Suppressor macrophage treated with lipopolysaccharide for 1 hour (primary cell): Measurements from ENCODE around the gene ANKRD13B.
A peak's percentile ranks its signal among the peaks of the same experiment; 100 is the strongest.

Experiments used
- DNase-seq, 3 donors: peaks; one replicate each; pipeline ENCODE4 v3.0.0-alpha.2; 2020 to 2022

Gene ANKRD13B

DNA sequence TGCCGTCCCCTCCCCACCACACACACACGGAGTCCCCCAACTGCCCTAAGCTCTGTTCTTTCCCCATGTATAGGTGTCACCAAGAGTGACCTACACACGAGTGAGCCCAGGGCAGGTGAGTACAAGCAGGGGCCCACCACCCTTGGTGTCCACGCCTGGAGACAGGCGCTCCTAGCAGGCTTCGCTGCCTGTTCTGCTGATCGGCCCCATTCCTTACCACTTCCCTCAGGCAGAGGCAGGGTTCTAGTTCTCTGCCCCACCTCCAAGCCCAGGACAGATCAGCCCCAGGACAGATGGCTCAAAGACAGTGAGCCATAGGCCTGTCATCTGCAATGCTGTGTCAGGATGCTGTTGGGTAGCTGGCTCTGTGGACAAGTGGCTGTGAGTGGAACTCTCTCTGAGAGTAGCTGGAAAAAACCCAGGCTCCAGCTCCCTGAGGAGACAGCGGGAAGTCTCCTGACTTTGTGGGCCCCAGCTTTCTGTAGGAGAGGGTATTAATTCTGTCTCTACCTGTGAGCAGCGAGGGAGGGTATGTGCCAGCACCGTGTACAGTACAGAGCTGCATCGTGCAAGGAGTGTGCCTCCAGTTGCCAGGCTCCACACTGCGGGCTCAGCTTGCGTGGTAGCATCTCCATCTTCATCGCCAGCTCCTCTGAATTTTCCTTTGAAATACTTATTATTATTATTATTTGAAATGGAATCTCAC is 23.5 kb upstream of the ANKRD13B start:
- DNase-seq, result peak; percentile 33 to 52 (median 41)

DNA sequence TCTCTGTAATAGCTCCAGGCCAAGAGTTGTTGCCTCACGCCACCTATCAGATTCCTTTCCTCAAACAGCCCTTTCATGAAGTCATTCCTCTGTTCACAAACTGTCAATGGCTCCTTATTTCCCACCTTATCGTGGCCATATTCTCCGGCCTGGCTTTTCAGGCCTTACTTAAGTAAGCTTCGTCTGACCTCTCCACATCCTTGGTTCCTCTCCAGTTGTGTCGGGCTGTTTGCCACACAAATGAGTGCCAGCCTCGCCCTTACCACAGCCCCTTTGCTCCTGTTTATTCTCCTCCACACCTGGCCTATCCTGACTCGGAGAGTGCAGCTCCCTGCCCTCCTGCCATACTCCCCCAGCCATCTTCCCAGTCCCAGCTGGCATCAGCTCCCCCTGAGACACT is 22.4 kb upstream of the ANKRD13B start:
- no peak for DNase-seq

DNA sequence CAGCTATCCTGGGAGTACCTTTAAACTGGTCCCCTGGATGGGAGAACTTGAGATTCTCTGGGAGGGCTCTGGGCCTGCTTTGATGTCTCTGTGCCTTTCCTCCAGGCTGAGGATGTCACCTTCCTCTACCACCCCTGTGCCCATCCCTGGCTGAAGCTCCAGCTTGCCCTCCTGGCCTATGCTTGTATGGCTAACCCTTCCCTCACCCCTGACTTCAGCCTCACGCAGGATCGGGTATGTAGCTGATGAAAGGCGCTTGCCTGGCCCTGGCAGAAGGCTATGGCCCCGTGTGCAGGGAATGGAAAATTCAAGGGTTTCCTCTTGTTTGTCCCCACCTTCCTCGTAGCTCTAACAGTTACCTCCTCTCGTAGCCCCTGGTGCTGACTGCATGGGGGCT is 21.4 kb upstream of the ANKRD13B start:
- no peak for DNase-seq

DNA sequence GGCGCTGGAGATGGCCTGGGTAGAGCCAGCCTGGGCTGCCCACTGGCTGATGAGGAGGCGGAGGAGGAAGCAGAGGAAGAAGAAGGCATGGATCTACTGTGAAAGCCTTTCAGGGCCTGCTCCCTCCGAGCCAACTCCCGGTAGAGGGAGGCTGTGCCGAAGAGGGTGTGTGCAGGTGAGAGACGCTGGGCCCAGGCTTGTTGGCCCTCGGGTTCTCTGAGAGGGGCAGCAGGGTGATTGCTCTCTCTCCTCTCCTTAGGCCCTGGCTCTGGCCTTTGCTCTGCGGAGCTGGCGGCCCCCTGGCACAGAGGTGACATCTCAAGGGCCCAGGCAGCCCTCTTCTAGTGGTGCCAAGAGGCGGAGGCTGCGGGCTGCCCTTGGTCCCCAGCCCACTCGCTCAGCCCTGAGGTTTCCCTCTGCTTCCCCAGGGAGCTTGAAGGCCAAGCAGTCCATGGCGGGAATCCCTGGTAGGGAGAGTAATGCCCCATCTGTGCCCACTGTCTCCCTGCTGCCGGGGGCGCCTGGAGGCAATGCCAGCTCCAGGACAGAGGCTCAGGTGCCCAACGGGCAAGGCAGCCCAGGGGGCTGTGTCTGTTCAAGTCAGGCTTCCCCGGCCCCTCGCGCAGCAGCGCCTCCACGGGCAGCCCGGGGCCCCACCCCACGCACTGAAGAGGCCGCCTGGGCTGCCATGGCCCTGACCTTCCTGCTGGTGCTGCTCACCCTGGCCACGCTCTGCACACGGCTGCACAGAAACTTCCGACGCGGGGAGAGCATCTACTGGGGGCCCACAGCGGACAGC is 20.9 kb upstream of the ANKRD13B start:
- DNase-seq, result peak in 1 of 3 donors; percentile 28

GRCh38 chr17:29572691-29573557 is 20.0 kb upstream of the ANKRD13B start:
- DNase-seq, result peak; percentile 87 to 93 (median 92)

GRCh38 chr17:29573558-29573869 is 19.4 kb upstream of the ANKRD13B start:
- no peak for DNase-seq

DNA sequence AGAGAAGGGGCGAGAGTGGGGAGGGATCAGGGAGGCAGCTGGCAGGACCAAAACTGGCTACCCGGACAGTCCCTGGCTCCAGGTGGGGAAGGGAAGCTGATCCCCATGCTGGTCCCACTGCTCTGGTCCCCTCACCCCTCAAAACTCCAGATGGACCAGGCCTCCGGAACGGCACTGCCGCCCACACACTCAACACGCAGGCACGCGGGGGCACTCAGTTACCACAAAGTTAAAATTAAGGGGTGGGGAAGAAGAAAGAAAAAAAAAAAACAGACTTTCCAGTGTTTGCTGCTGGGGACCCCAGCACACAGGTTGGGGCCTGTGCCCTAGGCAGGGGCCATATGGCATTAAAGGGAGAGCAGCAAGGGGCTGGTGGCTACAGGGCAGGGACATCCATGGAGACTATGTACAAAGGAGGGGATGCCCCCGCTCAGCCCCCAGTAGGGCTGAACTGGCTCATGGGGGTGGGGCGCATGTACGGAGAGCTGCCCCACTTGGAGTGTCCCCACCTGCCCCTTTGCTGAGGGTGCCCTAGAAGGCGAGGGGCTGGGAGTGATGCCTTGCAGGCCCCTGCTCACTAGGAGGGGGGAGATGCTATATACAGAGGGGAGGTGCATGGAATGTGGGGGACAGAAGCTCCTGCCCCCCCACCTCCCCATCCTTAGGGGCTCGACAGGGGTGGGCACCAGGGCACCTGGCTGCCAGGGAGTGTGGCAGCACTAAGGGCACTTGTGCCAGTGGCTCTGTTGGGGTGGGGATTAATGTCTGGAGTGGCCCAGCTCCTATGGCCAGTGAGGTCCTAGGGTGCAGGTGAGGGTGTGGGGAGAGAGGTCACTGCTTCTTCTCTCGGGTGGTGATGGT is 18.8 kb upstream of the ANKRD13B start:
- DNase-seq, result no peak

- no peak for DNase-seq
Measured at GRCh38 chr17:29574732-29575510, 18.0 kb upstream of the ANKRD13B start.

- DNase-seq, result no peak
Measured at GRCh38 chr17:29575511-29576213, 17.3 kb upstream of the ANKRD13B start.

DNA sequence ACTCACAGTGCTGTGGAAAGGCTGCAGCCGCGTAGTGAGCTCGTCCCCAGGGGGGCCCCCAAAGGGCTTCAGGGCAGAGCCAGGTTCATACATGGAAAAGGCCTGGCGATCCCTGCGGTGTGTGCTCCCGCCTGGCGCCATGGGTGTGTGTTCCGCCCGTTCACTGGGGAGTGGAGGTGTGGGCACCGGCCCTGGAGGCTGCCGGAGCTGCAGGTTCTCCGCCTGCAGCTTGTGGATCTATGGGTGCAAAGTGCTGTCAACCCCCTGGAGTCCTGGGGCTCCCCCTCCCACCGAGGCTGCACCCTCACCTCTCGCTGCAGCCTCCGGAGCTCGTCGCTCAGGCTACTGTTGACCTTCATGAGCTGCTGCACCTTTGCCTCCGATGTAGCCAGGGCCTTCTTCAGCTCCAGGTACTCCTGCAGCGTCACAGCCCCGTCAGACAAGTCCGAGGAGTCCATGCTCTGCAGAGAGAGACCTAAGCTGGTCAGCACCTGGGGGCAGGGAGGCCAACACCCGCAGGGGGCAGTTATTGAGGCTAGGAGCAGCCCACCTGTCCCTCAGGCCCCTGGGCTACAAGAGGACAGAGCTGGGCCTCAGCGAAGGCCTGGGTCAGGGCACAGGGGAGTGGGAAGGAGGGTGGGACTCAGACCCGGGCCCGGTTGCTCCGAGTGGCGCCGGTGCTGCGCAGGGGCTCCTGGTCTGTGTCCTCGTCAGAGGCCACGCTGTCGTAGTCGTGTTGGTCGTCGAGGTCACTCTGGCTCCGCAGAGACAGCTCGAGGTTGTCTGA is 16.5 kb upstream of the ANKRD13B start:
- DNase-seq, result no peak

DNA sequence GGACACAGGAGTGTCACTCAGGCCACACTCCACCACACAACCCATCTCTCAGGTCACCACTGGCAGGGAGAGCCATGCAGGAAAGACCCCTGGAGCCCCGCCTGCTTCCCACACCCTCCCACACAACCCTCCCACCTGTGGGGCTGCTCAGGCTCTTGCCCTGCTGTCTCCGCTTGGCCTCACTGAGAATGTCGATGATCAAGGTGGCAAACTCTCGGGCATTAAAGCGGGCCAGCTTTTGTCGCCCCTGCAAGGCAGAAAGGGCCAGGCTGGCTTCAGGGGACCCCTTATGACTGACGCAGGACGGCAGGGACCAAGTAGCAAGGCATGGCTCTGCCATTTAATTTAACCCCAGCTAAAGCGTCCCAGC is 15.9 kb upstream of the ANKRD13B start:
- DNase-seq, result no peak

- DNase-seq, result no peak
Measured at GRCh38 chr17:29577385-29578211, 15.3 kb upstream of the ANKRD13B start.

- no peak for DNase-seq
Measured at GRCh38 chr17:29578626-29579485, 14.1 kb upstream of the ANKRD13B start.

DNA sequence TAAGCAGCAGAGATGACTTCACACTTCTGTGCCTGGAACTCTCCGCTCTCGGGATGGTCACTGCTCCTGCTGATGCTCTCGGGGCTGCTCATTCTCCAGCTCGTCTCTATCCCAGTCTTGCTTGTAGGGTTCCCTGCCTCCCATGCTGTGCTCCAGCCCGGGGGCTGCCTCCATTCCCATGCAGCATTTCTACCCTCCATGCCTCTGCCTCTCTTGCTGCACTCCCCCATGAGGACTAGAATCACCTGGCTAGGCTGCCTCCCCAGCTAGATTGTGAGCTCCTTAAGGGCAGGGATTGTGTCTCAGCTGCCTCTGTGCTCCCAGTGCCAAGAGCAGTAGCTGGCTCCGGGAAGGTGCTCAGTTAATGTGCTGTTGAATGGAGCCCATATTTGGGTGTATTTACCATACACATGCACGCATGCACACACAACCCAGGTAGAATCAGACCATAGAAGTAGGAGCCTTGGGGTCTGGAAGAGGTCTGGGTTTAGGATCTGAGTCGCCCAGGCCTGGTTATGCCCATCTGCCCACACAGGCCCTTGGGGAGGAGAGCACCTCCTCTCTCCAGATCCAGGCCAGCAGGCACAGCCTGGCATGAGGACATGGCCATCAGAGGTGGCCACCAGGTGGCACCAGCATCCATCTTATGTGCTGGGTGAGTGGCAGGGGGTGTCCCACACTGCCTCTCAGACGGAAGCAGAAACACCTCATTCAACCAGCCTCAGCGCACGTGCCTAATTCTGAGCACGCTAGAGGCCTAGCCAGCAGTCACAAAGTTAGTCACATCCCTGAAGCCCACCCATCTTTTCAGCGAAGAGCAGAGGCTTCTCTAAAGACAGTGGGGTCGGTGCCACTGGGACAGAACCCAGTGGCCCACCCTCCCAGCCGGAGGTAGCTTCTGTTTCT is 12.8 kb upstream of the ANKRD13B start:
- DNase-seq, result peak; percentile 93 to 95 (median 94)

DNA sequence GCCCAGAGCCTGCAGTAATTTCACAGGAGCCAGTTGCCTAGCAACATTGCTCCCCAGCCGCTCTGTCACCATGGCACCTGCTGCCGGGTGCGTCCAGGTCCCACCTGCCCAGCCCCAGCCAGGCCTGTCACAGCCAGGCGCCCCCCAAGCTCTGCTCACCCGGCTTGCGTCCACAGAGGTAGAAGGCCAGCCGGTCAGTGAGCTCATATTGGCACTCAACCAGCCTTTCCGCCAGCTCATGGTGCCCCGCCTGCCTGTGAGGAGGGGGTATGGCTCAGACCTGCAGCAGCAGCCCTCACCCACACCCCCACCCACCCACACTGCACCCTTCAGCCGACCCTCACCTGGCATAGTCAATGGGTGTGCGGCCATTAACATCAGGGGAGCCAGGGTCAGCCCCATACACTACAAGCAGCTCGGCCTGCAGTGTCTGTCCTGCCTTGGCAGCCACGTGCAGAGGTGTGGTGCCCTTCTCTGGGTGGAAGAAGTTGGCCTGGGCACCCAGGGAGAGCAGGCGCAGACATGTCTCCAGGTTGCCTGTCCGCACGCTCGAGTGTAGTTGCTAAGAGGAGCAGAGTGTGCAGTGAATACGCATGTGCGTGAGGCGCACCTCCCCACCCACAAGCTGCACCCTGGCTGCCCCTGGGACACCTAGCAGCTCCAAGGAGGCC is 11.2 kb upstream of the ANKRD13B start:
- no peak for DNase-seq

DNA sequence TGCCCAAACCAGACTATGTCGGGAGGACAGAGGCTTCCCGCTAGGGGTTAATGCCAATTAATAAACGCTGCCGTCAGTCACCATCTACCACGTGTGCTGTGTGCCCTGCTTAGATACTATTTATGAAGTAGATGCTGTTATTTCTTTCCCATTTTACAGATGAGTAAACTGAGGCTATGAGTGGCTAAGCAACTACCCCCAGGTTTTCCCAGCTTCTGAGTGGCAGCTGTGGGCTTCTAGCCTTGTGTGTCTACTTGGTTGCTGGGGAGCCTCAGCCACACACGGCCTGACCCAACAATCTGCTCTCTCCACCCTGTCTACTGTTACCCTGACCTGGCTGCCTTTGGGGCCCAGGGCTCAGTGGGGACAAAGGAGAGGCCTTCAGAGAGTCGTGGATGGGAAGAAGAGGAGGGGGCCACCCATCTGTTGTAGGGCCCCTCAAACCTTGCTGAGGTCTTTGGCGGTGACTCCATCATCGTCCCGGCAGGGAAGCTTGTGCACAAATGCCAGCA is 10.6 kb upstream of the ANKRD13B start:
- DNase-seq, result no peak
